Muscle of arm (tissue), 12 donors: ENCODE measurements around the gene KLF6. TPM values are rescaled to one million over a fixed set of nuclear protein-coding genes. Genes with fewer than 3 reads are reported as not detected.

Experiments used
- DNase-seq: peaks from one replicate; pipeline ENCODE4 v3.0.0-alpha.2; 2013
- polyA plus RNA-seq, 12 donors: library from polyadenylated mRNA; unstranded; fragments of 120-200 nt; gene quantifications; one replicate each; pipeline ENCODE4 v1.2.1, GENCODE V29; 2013; ENCODE audit not compliant: insufficient read length in 12 of 12

KLF6 gene
- polyA plus RNA-seq, 12 donors: 77.5 to 203 (median 100) TPM

DNA sequence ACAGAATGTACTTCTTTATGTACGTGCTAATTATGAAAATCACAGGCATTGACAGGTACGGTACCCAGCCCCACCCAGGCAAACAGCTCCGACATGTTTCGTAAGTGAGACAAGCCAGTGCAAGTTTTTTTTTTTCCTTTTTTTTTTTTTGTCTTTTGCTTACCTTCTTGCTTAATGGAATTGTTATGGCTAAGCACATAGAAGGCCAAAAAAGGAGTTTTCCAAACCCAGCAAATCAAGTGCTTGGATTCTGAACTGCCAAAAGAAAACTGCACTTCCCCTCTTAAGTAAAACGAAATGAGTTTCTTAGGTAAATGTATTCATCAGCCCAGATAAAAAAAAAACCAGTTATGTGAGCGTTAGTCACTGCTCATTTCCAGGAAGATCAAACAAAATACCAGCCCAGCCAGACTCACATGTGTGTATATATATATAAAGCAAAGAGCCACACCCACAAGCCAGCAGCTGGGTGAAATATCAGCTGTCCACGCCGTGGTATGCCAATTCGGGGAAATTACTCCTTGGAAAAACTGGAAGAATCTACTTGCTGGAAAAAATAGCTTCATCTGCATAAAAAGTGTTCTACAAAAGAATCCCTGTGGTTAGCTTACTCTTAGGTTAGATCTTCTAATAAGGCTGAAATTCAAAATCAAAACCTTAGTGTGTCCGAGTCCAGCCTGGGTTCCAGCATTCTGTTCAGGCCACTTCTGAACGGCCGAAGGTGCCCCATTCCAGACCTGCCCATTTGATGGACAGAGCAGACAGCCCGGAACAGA lies 8.0 kb downstream of the KLF6 start:
- peak; percentile 61 for DNase-seq

- no peak for DNase-seq
Measured at GRCh38 chr10:3775696-3776551, 9.1 kb downstream of the KLF6 start.

DNA sequence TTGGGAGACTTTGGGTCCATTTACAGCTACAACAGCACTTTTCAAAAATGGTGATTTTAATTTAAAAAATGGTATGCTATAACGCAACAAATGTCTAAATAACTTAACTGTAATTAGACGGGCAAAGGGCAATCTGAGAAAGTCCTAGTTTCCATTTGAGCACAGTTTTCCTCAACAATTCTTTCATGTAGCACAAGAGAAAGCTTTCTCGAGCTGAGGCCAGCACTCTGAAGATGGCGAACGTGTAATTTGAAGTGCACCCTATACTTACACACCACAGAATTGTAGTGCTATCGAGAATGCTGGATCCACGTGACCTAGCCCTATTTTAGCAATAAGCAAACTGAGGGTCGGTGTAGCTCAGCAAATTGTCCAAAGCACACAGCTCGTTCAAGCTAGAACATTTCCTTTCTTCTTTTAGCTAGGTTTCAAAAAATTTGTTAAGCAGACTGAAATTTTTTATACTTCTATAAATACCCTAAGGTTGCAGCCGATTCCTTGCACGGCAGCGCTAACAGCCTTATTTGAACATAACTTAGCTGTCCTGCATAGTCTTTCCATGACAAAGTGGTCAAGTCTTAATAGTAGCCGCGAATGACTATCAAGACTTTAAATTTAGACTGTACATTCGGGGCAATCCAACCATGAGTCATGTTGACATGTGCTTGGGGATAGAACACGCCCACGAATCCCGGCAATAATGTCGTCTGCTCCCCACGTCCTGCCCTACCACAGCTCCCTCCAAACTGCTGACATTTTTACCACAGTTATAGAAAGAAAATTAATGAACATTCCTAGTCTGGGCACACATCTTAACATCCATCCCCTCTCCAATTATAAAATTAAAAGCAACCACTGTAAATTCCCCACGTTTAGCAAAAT lies 10.0 kb downstream of the KLF6 start:
- peak; percentile 39 for DNase-seq

- DNase-seq: no peak
Measured at GRCh38 chr10:3774018-3774813, 10.8 kb downstream of the KLF6 start.

- no peak for DNase-seq
Measured at GRCh38 chr10:3773460-3774017, 11.5 kb downstream of the KLF6 start.

DNA sequence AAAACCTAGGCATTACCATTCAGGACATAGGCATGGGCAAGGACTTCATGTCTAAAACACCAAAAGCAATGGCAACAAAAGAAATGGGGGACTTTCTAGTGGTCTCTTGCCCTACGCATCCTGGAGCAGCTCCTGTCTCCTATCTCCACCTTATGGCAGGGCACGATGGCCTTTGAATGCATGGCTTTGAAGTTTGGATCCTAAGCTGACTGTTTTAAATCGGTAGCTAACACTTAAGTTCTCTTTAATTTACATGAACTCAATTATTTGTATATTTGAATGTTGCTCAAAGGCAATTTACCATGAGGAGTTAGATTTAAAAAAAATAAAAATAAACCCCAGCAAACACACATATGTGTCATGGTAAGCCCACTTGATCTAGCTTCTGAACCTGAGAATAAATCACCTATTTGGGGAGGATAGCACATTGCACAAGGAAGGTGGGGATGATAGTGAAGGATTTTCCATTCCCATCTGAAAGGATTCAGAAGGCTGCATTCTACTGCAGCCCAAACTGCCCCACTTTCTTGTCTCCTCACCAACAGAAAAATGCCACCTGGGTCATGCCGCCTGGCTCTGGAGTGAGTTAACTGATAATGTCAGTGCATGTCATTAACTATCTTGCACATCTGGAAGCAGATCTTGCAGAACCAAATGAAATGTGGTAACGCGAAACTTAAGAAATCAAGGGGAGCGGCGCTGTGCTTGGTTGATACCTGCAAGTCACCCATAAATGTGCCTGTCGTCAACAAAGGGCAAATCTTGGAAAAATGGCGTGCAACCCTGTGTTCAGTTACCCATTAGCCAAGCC lies 12.4 kb downstream of the KLF6 start:
- no peak for DNase-seq

DNA sequence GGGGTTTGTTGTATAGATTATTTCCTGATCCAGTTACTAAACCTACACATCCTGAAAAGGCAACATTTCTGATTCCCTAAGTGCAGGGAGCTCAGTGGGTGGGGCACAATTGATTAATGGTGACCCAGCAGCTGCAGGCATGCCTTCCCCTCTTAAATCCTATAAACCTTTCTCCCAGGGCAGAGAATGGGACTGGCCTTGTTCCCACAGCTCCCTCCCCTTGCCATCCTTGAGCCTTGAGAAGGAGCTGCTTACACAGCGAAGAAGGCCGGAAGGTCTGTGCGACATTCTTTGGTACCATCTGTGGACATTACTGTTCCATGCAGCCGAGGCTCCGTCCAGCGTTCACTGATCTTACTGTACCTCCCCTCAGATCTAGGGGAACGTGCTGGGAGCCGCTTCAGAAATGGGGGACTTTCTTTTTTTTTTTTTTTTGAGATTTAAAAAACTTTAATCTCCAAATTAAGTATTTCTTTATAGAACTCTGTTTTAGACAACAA lies 14.3 kb downstream of the KLF6 start:
- no peak for DNase-seq

- no peak for DNase-seq
Measured at GRCh38 chr10:3769556-3769955, 15.5 kb downstream of the KLF6 start.

GRCh38 chr10:3766046-3766756 lies 18.8 kb downstream of the KLF6 start:
- no peak for DNase-seq

GRCh38 chr10:3765146-3765545 lies 19.9 kb downstream of the KLF6 start:
- DNase-seq: no peak

GRCh38 chr10:3764626-3765112 lies 20.3 kb downstream of the KLF6 start:
- DNase-seq: no peak

DNA sequence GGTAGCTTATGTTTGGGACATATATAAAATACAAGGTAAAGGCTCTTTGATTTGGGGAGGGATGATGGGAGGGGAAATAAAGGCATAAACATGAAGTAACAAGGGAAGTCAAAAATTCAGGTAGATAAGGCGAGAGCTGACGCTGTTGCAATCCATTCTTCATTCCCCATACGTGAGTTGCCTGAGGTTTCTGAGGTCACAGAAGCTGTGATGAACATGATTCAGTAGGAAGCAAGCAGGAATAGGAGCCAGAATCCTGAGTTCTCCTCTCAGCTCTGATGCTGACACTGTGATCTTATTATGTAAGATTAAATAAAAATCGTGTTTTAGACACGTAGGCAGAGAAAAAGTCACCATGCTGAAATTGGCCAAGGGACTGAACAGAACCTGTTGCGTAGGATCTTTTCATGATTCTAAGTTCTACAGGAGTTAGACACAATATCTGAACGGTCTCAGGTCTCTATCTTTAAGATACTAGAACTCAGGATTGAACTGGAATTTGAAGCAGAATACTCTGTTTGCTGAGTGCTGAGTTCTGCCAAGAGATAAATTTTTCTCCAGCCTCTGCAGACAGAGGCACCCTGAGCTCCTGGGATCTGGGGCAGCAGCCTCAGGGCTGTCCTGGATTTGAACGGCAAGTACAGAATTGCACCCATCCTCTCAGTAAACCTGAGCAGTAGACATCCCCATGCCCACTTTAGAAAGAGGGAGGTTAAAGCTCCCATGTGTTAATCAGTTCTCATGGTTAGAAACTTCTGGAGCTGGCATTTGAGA lies 21.0 kb downstream of the KLF6 start:
- no peak for DNase-seq

DNA sequence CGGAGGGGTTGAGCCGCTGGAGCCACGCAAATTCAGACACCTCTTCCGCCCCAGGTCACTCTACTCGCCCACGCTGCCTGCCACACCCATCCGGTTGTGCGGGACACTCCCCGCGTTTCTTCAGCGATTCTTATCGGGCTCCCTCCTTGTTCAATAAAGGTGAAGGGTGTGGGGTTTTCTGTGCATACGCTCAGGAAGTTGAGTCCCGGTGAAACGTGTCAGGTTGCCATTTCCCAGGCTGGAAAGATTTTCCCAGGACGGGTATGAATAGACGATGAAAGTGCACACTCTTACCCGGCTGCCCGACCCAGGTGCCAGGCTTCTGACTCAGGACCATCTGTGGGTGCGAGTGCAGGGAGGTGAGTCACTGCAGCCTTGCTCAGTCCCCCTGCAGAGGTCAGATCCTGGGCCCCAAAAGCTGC lies 22.0 kb downstream of the KLF6 start:
- no peak for DNase-seq

DNA sequence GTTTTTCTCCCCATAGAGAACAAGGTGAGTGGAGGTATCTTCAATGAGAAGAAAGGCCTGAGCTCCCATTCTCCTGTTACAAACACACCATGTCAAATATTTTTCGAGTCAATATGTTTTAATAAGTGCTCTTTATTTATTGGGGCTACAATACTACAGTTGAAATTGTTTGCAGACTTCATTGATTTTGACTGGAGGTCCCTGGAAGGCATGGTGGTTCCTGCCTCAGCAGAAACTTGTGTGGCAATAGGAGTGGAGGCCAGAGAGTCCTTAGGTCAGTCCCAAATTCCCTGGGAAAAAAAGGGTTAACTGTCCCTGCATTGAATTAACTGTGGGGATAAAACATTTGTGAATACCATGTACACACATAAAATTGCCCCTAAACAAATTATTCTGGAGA lies 22.7 kb downstream of the KLF6 start:
- DNase-seq: no peak

GRCh38 chr10:3761904-3762303 lies 23.1 kb downstream of the KLF6 start:
- DNase-seq: no peak

DNA sequence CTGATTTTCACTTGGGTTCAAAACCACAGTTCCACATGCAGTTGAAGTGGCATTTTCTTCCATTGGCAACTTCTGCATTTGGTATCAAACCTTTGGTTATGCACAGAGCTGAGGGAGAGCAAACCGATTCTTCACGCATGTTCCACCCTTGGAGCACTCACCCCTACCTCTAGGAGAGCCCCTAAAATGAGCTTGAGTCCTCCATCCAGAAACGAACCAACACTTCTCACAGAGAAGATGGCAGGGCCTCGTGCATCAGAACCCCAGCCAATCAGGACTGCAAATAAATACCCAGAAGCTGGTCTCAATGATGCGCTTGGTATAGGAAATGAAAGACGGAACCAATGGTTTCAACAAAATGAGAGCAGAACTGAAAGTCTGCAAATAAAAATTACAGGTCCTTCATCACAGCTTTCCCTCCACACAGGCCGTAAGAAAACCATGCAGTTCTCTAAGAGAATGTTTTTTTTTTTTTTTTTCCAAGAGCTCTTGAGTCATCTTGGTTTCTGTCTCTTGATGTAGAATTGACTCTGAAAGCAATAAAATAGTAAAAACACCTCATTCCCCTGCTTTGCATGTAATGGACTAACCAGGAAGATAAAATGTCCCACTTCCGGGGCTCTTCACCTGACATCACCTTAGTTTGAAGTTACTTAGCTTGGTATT lies 23.9 kb downstream of the KLF6 start:
- no peak for DNase-seq

DNA sequence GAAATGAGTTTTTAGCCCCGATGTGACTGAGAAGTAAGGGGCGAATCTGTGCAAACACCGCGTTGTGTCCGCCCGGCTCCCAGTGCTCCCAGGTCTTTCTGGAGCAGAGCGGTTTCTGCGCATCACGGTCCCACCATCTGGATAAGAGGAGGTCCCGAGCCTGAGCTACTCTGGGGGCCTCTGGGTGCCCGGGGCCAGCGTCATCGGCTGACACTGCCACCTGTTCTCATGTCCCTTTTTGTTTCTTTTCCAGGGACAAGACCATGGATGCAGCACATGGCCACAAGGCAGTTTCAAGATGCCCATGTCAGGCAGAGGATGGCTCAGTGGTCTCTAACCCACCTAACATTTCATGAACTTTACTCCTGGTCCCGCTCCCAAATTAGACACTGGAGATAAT lies 24.9 kb downstream of the KLF6 start:
- no peak for DNase-seq

DNA sequence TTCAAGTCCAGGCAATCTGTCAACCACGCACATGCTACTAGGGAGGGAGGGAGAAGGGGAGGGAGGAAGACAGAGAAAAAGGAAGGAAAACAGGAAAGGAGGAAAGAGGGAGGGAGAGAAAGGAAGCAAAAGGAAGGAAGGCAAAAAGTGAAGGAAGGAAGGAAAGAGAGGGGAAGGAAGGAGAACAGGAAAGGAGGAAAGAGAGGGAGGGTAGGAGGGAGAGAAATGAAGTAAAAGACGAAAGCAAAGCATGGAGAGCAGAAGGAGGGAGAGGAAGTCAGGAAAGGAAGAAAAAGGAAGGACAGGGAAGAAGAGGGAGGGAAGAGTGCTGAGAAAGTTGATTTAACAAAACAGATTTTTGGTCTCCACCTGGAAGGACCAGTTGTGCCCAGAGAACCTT lies 25.6 kb downstream of the KLF6 start:
- DNase-seq: no peak
